Right lobe of liver (tissue), 4 donors: ENCODE data around the gene ARHGEF35.

Experiments used
- POLR2A ChIP-seq: fragments of 450-650 bp; IDR thresholded peaks from one replicate; pipeline ENCODE4 v1.6.1; 2017; ENCODE audit warnings: antibody characterized with exemption, mild to moderate bottlenecking
- TF ChIP-seq, protein P1 (sequence below), 4 donors: fragments of 200-600 bp in 3 of 4; fragments of 450-650 bp in 1 of 4; IDR thresholded peaks; one replicate each; pipeline versions ENCODE4 v1.5.1 to v1.8.0; 2016 to 2022; ENCODE audit warnings: antibody characterized with exemption in 4 of 4, mild to moderate bottlenecking in 2 of 4
- donor health status: DM: no; HTN: no; CAD: no.
- donor health status: DM: no; HTN: no; CAD: no.
- donor health status: DM: no; HTN: yes; CAD: no.

- no peak for TF ChIP-seq POLR2A
- TF ChIP-seq, protein P1, sequence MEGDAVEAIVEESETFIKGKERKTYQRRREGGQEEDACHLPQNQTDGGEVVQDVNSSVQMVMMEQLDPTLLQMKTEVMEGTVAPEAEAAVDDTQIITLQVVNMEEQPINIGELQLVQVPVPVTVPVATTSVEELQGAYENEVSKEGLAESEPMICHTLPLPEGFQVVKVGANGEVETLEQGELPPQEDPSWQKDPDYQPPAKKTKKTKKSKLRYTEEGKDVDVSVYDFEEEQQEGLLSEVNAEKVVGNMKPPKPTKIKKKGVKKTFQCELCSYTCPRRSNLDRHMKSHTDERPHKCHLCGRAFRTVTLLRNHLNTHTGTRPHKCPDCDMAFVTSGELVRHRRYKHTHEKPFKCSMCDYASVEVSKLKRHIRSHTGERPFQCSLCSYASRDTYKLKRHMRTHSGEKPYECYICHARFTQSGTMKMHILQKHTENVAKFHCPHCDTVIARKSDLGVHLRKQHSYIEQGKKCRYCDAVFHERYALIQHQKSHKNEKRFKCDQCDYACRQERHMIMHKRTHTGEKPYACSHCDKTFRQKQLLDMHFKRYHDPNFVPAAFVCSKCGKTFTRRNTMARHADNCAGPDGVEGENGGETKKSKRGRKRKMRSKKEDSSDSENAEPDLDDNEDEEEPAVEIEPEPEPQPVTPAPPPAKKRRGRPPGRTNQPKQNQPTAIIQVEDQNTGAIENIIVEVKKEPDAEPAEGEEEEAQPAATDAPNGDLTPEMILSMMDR (IDR thresholded peaks at IDR 0.05), result no peak
These were observed 47.3 kb downstream of the ARHGEF35 start for GRCh38 chr7:144148224-144148827.
